GM11168 (cell line): ENCODE data around the gene PIEZO2.

Source experiments
- in situ Hi-C: fragments of 300-500 bp; cut with MboI; formaldehyde crosslinking; loops from one replicate; pipeline ENCODE4 v1.12.0; 2022; ENCODE audit warnings: low sequenced_read_pairs; ENCODE audit not compliant: unreplicated experiment

Gene PIEZO2

DNA sequence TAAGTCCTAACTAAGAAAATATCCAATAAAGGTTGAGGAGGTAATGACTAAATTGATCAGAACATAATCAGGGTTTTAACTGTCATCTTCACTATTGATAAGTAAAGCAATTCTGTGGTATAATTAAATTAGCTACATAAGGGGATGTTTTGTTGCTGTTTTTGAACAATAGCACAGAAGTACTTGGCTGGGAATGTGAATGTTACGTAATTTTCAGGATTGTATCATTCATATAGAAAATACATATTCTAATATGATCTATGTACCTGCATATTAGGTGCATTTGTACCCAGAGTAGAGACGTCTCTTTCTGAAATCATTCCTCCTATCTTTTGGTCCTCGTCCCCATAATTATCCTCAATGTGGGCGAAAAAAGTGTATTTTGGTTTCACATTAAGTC lies 109.0 kb downstream of the PIEZO2 start:
- in situ Hi-C loops, result loop anchor here (10.0 kb wide), 1 partner anchor 104 kb away; the partner anchor contains the start of gene PIEZO2

- in situ Hi-C loops, result no loop called here
Measured at GRCh38 chr18:11037533-11038240, 111.7 kb downstream of the PIEZO2 start.

- in situ Hi-C loops, result no loop called here
Measured at GRCh38 chr18:11035814-11036495, 113.4 kb downstream of the PIEZO2 start.

- in situ Hi-C loops, result no loop called here
Measured at GRCh38 chr18:11035376-11035775, 114.0 kb downstream of the PIEZO2 start.

- in situ Hi-C loops, result no loop called here
Measured at GRCh38 chr18:11034884-11035283, 114.5 kb downstream of the PIEZO2 start.

- in situ Hi-C loops, result no loop called here
Measured at GRCh38 chr18:11033503-11033902, 115.9 kb downstream of the PIEZO2 start.

GRCh38 chr18:11031966-11032365 lies 117.4 kb downstream of the PIEZO2 start:
- in situ Hi-C loops, result no loop called here

DNA sequence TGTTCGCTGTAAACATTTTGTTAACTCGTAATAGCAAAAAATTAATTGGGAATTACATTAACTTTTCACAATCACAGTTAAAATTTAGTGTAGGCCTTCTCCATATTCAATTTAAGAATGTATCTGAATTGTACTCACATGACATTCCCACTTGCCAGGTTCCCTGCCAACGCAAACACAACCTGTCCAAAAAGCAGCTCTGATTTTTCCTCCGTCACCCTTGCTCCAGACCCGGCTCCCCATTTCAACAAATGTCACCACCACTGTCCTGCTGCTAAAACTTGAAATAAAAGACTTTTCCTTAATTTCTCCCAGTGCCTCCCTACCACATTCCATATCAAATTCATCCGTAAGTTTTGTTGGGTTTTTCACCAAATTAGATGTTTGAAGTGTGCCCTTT lies 120.3 kb downstream of the PIEZO2 start:
- in situ Hi-C loops, result loop anchor here (5.0 kb wide), 1 partner anchor 177 kb away; no protein-coding TSS in a partner anchor

- in situ Hi-C loops, result loop anchor here (5.0 kb wide), 1 partner anchor 176 kb away; no protein-coding TSS in a partner anchor
Measured at GRCh38 chr18:11027862-11028261, 121.5 kb downstream of the PIEZO2 start.

DNA sequence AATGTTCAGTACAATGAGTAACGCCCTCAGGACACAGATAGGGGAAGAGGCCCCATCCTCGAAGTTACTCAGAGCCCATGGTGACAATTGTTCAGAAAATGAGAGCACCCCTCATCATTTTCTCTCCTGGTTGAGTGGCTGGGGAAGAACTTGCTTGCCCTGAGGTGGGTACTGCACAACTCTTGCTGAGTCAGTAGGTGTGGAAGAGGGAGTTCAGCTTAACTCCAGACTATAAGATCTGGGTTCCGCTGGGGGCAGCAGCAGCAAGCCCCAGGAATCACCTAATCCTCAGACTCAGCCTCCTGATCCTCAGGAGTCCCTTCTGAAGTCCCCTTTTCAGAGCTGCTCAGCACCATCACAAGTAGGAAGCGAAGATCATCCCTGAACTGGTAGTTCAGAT lies 123.7 kb downstream of the PIEZO2 start:
- in situ Hi-C loops, result loop anchor here (5.0 kb wide), 1 partner anchor 173 kb away; no protein-coding TSS in a partner anchor

DNA sequence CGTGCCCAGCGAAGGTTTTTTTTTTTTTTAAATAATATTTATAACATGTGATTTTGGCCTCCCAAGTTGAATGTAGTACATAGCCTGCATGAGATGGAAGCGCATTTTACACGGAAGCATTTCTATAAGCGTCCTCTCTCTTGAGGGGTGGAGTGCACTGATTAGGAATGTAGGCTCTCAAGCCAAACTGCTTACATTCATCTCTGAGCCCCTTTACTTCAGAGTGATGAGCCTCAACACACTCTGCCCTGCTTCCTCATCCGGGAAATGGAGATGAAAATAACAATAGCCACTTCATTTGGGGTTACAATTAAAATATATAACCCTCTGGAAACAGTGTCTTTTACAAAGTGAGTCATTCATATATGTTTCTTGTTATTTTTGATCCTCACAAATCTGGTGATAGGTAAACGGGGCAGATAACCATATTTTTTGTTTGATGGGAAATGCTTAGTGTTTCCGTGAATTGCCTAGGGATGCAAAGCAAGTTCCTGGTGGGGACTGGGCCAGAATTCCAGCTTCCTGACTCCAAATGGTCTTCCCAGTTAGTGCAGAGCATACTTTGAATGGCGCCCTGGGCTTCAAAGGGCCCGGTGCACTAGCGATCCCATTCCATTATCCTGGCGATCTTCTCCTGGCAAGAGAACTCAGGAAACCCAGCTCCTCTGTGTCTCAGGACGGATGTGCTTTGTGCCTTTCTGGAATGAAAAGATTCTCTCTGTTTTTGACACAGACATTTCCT lies 124.3 kb downstream of the PIEZO2 start:
- in situ Hi-C loops, result loop anchor here (5.0 kb wide), 1 partner anchor 173 kb away; no protein-coding TSS in a partner anchor

DNA sequence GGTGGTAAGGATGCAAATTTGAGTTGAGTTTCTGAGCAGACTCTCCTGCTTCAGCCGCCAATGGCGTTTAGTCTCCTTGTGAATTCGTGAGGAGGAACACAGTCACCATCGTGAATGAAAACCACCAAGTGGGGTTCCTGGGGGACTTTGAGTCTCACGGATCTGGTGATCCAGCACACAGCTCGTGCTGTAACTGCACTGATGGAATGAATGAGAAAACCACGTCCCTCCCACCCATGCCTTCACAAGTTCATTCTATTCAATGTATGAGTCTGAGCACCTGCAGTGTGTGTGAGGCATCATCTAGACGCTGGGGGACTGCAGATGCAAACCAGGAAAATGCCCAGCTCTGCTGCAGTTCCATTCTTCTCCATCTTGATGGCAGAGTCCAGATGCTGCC lies 127.9 kb downstream of the PIEZO2 start:
- in situ Hi-C loops, result no loop called here

- in situ Hi-C loops, result no loop called here
Measured at GRCh38 chr18:11020877-11021414, 128.4 kb downstream of the PIEZO2 start.

GRCh38 chr18:11020161-11020853 lies 129.1 kb downstream of the PIEZO2 start:
- in situ Hi-C loops, result no loop called here

GRCh38 chr18:11019295-11020105 lies 129.9 kb downstream of the PIEZO2 start:
- in situ Hi-C loops, result no loop called here

DNA sequence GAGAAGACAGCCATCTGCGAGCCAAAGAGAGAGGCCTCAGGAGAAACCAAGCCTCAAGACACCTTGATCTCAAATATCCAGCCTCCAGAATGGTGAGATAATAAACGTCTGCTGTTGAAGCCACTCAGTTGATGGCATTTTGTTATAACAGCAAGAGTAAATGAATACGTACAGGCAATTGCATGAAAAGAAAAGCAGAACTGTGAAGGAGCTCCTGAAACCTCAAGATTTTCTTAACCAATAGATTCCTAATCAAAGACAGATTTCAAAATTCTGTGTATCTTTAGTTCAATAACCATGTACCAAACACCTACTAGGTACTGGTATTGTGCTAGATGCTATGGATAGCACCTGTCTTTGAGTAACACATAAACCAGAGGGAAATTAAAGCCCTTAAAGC lies 139.5 kb downstream of the PIEZO2 start:
- in situ Hi-C loops, result no loop called here

- in situ Hi-C loops, result no loop called here
Measured at GRCh38 chr18:11009147-11009546, 140.2 kb downstream of the PIEZO2 start.

DNA sequence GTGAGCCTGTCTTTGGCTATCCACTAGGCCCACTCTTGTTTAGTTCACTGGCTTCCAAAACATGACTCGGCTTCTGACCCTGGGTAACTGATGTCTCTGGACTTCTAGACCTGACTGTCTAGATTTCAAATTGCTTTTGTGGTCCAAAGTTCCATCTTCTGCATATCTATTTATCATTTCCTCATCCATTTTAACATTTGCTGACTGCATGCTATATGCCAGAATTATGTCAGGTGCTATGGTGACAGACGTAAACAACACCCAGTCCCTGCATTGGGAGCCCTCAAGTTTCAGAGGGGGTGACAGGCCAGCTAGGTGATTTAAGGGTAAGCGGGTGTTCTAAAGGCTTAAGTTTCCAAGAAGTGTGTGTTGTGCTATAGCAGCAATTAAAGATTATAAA lies 140.9 kb downstream of the PIEZO2 start:
- in situ Hi-C loops, result no loop called here

DNA sequence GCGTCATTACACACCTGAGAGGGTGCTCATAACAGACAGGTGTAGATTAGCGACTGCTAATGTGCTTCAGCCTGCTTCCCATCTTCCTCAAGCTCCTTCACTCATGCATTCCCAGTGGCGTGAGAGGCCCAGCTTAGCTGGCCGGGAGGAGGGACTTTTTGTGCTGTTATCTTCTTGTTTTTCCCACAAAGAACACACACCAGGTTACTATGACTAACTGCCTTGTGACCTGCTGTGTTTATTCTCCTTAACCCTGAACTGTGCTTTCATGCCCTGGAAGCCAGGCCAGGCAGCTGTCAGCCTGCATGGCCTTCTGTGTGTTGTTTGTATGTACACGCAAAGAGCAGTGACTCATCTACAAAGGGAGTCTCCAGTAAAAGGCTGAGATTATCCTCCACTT lies 143.8 kb downstream of the PIEZO2 start:
- in situ Hi-C loops, result no loop called here
